NCI-H2171 (cell line): ENCODE results near the gene CAMTA1.

ENCODE experiments used
- DNase-seq: peaks from one replicate; lab custom pipeline; 2025; lab: John Stamatoyannopoulos, UW

The CAMTA1 gene

DNA sequence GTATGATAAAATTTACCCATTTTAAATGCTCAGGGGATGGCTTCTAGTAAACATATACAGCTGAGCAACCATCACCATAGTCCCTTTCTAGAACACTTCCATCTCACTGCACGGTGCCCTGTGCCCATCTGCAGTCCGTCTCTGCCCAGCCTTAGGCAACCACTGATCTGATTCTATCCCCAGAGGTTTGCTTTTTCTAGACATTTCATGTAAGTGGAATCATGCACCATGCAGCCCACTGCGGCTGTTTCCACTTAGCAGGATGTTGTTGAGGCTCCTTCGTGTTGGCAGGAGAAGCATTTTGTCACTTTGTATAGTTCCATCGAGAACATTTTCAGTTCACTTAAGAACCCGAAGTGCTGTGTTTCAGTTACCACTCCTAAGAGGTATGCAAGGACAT, 958.1 kb downstream of the CAMTA1 start:
- no peak for DNase-seq

DNA sequence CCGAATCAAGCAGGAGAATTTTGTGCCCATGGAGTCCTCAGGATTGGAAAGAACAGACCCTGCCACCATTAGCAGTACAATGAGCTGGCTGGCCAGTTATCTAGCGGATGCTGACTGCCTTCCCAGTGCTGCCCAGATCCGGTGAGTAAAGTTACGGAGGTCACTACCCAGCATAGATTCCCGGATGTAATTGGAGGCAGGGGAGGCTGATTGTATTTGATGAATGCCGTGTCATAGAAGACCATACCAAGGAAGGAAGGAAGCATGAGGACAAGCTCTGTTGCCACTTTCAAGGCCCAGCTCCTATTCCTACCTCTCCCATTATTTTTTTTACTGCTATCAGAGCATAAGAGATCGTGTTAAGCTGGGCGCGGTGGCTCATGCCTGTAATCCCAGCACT, 959.6 kb downstream of the CAMTA1 start:
- no peak for DNase-seq

DNA sequence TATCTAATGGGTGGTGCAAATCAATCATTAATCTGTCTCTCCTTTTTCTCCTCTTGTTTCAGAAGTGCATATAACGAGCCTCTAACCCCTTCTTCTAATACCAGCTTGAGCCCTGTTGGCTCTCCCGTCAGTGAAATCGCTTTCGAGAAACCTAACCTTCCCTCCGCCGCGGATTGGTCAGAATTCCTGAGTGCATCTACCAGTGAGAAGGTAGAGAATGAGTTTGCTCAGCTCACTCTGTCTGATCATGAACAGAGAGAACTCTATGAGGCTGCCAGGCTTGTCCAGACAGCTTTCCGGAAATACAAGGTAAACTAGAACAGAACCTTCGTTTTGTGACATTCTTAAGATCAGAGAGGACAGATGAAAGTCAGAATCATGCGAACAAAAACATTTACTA, 960.5 kb downstream of the CAMTA1 start:
- DNase-seq = no peak

DNA sequence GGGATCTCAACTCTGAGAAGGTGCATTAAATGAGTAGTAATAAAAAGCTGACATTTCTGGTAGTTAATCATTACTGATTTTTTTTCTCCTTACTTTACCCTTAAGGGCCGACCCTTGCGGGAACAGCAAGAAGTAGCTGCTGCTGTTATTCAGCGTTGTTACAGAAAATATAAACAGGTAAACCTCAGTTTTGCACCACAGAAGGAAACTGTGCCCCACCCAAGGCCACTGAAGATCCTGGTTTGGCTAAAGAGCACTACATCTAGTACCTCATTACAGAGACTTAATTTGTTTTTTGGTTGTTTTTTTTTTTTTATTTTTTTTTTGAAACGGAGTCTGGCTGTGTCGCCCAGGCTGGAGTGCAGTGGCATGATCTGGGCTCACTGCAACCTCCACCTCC, 962.4 kb downstream of the CAMTA1 start:
- no peak for DNase-seq

DNA sequence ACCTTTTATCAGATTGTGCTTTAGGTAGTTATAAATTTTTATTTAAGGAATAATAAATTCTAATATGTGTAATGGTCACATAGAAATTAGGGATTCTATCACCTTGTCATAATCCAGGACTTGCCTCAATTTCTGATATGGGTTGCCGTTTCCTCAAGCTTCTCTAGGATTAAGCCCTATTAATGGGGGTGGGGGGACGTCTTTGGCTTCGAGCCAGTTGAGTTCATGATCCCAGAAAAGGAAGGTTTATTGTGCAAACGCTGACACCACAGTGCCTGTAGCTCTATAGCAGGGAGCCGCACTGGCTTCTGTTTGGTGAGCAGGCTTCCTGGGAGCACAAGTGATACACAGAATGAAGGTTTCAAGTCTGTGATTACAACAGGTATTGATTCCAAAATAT, 963.9 kb downstream of the CAMTA1 start:
- DNase-seq = no peak

DNA sequence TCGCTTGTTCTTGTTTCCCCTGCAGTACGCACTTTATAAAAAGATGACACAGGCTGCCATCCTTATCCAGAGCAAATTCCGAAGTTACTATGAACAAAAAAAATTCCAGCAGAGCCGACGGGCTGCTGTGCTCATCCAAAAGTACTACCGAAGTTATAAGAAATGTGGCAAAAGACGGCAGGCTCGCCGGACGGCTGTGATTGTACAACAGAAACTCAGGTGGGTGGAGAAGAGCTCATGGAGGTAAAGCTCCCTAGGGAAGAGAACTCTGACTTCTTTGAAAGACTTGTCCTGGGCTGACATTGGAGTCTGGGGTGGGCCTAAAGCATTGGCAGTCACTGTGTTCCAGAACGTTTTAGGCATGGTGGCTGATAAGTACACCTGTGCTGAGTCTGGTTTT, 965.9 kb downstream of the CAMTA1 start:
- no peak for DNase-seq

DNA sequence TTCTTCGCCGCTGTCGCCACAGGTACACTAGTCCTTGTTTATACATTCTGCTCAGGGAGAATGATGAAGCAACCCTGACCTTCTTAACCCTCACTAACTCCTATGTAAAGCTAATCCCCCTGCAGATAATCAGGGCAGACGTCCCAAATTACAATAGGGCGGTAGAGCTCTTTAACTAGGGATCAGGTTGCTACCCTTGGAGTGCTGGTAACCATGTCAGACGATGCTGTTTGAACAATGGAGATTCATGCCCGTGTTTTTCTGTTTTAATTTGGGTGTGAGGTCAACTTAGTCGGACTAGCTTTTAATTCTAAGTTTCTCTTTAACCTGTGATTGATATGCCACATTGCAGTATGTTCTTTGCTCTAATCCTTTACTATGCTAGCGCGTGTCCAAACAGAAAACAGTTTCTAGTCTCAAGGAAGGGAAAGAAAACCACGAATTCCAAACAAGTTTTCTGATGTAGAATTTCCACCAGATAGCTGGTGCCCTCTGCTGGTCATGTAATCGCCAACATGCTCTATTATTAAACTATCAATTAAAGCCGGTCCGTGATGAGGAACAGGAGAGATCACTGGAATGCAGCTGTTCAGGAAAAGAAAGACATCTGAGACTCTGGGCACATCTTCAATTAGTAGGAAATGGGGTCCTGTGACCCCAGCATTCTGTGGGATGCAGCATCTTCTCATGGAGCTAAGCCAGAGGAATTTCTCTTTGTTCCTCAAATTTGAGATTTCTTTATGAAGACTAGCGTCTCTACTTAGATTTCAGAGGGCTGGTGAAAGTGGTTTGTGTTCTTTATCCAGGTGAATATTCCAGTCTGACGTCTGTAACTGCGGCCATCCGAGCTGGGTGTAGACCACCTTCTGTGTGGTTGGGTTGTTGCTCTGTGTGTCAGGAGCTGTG, 967.5 kb downstream of the CAMTA1 start:
- DNase-seq = peak; percentile 42

DNA sequence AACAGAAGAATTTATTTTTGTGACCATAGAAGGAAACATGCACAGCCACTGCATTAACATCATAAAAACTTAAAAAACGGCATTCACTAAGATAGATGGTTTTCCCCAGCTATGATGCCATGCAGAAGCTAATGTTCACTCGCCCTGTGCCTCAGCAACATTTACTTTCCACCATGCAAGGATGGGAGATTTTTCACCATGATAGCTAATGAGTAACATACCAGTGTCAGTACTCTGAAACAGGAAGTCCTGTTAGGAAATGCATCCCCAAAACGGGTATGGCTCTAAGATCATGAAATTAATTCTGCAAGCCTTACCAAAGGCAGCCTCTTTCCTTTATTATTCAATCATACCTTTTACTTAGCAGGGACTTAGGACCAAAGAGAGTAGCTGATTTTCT, 968.4 kb downstream of the CAMTA1 start:
- DNase-seq = no peak

DNA sequence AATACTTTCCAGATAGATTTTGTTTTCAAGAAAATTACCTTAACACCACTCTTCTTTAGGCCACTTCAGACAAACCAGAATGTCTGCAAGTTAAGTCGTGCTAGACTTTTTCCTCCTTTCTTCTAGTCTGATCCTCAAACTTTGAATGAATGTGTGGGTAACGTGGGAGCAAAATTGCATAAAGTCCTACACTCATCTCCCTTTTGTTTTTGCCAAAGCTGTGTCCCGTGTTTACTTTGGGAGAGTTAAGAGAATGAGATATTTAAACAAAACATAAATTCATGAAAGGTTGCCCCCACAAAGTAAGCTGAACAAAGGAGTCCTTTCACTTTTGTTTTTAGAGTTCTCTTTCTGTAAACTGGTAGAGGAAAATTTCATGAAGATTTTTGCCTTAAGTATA, 969.0 kb downstream of the CAMTA1 start:
- no peak for DNase-seq

DNA sequence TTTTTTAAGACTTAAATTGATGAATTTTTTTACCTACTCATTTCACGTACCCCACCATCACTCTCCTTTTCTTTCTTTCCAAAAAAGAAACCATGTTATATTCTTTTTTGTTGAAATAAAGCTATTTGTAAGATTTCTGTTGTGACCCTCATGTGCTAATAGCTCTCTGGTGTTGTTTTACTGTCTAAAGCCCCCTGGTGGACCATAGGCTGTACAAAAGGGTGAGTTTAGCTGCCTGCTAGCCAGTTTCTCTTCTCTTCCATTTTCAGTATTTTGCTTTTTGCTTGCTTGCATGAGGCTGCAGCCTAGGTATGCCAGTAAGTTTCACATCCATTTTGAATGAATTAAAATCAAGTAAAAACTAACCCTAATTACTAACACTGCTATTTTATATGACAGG, 970.2 kb downstream of the CAMTA1 start:
- DNase-seq = no peak

DNA sequence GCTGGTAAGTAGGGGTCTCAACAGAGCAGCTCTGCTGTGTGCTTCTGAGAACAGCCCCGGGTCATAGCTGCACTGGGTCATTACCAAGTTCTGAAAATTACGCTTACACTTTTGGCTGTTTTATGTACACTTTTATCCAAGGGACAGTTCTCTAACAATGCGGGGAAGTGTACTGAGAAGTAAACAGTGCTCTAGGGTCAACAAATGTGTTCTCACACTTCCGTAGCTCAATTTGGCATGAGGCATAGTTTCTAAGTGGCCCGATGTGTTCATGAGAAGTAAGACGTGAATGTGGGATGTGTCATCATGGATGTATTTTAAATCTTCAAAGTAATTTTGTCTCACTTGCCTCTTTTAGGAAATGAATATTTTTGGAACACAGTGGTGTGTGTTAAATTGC, 975.0 kb downstream of the CAMTA1 start:
- DNase-seq = no peak

DNA sequence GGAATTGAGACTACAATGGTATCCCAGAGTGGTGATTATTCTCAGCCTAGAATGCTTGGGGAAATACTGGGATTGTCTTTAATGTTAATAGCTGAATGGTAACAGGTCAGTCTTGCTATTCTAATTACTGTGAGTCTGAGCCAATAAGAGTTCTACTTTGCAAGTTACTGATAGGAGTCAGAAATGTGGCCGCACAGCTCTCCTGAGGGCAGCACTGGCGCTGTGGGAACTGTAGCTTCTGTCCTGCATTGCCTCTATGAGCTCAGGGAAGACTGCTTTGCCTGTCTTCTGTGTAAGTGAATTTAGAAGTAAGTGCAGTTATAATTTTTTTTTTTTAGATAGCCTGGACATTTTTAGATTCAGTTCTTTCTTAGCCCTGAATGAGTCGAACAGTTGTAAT, 975.8 kb downstream of the CAMTA1 start:
- no peak for DNase-seq

DNA sequence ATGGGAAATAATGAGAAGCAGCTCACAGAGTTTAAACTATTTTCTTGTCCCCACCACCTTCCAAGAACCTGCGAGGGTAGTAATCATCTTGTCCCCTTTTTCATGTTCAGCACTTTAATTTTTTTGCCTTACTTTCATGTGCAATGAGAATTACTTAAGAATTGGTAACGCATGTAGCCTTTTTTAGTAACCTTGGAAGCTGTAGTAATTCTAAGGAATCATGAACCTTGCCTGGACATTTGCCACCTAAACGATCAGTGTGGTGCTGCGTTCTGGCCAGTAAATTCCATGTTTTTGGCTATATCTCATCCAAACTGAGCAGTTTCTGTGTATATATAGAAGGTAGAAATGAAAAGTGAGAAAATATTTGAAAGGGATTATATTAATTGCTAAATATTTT, 981.9 kb downstream of the CAMTA1 start:
- no peak for DNase-seq

DNA sequence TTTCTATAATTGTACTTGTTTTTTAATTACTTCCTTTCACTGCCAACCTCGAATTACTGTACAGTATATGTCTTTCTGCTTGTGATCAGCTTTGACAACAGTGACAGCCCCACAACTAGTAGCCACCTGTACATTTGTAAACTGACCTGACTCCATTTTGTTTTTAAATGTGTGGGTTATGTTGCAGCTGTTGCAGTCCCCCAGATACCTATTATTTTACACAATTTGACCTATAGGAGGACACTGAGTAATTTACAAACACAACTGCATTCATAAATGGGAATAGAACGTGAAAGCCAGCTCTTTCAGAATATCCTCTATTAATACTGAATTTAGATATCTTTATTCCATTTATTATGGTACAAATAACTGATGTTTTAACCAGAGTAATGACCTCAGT, 983.3 kb downstream of the CAMTA1 start:
- DNase-seq = peak; percentile 2

DNA sequence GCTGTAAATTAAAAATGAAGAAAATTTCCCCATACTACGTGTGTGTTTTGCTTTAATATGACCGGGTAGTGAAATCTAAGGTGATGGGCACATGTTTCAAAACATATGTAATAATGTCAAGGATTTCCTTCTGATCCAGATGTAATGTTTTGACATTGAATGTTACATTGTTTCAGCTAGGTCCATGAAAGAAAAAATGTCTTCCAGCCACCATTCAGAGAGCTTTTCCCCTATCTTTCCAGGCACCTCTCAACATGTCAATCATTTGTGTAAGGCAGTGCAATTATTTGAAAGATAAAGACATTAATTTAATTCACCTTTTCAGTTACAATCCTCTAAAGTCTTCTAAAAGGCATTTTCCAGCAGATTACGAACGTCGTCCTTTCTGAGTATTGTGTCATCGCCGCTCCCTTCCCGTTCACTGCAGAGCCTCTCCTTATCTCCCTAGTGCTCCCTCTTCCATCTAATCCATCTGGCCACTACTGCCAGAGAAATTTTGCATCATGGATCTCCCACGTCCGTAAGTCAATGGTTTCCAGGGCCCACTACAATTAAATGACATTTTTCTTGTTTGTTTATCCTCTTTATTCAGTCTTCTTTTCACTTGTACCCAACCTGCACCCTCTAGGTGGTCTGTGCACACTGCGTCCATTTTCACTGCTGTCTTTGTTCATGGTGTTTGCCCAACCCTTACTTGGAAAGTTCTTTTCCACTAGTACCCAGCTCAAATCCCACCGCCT, 984.6 kb downstream of the CAMTA1 start:
- no peak for DNase-seq

DNA sequence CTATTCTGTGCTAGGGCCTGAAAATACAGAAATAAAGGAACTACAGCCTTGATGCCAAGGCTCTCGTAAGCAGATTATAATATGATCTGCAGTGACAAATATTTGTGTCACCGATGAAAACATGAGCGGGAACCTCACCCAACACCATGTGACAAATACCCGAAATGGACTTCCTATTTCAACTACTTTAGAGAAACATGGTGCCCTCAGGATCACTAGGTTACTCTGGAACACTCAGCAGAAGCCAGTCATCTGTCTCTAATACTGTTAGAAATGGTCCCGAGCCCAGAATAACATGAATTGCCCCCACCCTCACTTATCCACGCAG, 985.4 kb downstream of the CAMTA1 start:
- DNase-seq = peak; percentile 31

DNA sequence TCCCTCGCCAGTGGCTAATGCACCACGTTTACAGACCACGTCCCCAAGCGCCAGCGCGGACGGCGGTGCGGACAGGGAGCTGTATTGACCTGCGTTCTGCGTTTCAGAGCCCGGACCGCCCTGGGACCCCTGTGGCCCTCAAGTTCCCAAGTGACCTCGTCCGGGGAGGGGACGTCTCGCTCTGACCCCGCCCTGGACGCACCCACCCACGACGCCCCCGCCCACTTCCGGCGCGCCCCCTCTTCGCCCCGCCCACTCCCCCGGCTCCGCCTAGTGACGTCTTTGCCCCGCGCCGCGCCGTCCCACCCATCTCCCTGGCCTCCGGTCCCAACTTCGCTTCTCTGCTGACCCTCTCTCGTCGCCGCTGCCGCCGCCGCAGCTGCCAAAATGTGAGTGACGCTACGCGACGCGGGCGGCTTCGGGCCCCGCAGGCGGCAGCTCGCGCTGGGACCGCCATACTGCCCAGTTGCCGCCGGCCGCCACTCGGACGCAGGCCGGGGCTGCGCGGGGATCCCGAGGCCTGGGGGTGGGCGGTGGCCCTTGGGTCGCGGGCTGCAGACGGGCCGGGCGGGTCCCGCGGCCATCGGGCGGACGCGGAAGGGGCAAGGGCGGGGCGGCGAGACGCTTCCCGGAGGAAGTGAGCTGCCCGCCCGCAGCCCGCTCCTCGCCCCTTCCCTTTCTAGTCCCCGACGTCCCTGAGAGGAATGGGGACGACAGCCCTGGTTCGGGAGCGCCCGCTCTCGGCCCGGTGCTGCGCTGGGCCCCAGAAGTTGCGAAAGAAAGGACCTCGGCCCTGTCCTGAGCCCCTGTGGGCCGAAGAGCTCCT, 986.0 kb downstream of the CAMTA1 start, which contains the start of gene VAMP3:
TSS of gene VAMP3 (plus strand) at position 300 of the 826 bp plus-strand sequence. CDS start at position 388, 88 bp downstream.
- peak; percentile 68 for DNase-seq

DNA sequence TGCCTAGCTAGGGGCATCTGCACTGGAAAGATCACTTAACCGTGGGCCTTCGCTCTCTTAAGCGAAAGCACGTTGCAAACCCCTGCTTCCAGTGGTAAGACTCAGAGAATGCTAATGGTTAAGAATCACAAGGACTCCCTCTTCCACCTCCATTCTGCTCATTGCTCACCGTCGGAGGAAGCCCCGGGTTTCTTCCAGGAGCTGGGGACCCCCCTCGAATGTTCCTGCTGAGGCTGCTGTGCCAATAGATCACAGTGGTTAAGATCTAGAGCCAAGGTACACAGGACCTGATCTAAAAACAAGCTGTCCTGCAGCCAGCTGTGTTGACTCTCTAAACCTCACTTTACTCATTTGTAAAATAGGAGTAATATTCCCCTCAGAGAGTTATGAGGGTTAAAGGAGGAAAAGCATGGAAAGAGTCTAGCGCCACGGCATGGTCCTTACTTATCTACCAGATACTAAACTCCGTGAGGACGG, 986.6 kb downstream of the CAMTA1 start:
- no peak for DNase-seq

DNA sequence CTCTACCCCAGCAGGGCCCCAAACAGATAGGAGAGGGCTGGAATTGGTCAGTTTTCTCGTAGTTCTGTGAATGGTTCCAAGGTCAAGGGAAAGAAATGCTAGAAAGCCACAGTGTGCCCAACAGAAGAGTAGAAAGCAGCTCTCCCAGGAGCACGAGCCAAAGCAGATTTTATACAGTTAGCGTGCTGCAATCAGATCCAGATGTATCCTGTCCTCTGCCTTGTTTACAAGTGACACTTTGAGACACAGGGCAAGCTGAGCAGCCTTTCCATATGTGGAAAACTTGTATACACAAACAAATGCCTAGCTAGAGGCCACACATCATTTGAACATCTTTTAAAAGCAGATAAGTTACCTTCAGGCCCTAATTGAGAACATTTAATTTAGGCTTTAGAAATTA, 992.3 kb downstream of the CAMTA1 start:
- no peak for DNase-seq

DNA sequence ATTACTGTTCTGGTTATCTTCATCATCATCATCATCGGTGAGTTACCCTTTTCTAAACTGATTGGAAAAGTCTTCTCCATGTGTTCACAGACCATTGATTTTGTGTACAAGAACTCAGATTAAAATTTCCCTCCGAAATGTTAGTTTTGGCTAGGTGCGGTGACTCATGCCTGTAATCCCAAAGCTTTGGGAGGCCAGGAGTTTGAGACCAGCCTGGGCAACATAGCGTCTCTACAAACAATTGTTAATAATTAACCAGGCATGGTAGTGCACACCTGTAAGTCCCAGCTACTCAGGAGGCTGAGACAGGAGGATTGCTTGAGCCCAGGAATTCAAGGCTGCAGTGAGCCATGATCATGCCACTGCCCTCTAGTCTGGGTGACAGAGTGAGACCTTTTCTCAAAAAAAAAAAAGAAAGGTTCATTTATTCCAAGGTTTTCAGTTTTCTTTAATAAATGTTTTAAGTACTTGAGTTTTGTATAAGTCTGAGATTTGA, 992.9 kb downstream of the CAMTA1 start:
- DNase-seq = no peak

DNA sequence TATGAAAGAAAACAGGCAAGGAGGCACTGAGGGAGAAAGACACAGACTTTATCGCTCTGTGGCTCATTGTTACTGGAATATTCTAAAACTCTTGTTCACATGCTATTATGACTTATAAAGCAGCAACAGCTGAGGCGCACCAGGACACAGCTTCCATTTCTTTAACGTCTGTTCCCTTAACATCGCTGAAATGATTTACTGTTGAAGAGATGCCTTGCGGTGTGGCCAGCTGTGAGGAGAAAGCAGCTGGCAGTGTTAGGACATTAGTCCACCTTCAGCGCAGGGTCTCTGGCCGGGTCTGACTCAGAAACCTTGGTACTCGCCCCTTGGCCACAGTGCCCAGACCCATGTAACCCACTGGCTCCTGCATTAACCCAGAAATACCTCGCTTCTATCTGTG, 995.7 kb downstream of the CAMTA1 start:
- no peak for DNase-seq

DNA sequence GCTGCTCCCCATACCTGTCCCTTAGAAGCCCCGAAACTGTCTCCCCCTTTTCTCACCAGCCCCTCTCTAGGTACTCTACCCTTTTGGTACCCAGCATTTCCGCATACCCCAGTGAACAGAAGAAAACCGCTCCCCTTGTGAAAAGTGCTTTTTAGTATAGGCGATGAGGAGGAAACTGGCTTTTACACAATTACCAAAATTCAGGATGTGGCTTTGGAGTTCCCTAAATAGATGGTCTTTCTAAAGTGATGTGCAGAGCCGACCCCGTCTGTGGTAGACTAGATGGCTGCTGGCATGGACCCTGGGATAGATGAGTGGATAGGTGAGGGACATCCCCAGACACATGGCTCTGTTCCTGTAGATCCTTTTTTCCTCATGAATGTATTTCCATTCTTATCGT, 996.2 kb downstream of the CAMTA1 start:
- no peak for DNase-seq
